NOMO-1 treated with dmso at 0.1 percent for 144 hours (cell line): ENCODE measurements around the gene PRR22.
"Not testable (repeated sequence)": the region's sequence is repeated elsewhere in the genome, so short reads cannot be mapped to it uniquely, and the experiment has no call there.

Experiments used
- DNase-seq: peaks from one replicate; lab custom pipeline; 2025; ENCODE audit not compliant: unreplicated experiment; lab: John Stamatoyannopoulos, UW

Gene PRR22

GRCh38 chr19:5762608-5763217 lies 21.8 kb downstream of the PRR22 start:
- no peak for DNase-seq

GRCh38 chr19:5753743-5754142 lies 30.8 kb downstream of the PRR22 start:
- no peak for DNase-seq

GRCh38 chr19:5751709-5752108 lies 32.8 kb downstream of the PRR22 start:
- DNase-seq: no peak

- no peak for DNase-seq
Observed at GRCh38 chr19:5749505-5749904, 35.0 kb downstream of the PRR22 start.

- DNase-seq: not testable (repeated sequence)
Observed at GRCh38 chr19:5748920-5749319, 35.6 kb downstream of the PRR22 start.

- DNase-seq: not testable (repeated sequence)
Observed at GRCh38 chr19:5744999-5745398, 39.5 kb downstream of the PRR22 start.

GRCh38 chr19:5743630-5744029 lies 40.9 kb downstream of the PRR22 start:
- no peak for DNase-seq

- no peak for DNase-seq
Observed at GRCh38 chr19:5742051-5742450, 42.5 kb downstream of the PRR22 start.

- DNase-seq: no peak
Observed at GRCh38 chr19:5738423-5738822, 46.1 kb downstream of the PRR22 start.

GRCh38 chr19:5733172-5733571 lies 51.4 kb downstream of the PRR22 start:
- DNase-seq: not testable (repeated sequence)
